D721Med (cell line): ENCODE data around the gene SETDB1.

Source experiments
- DNase-seq: peaks from one replicate; pipeline ENCODE4 v3.0.0; 2011; ENCODE audit warnings: low spot score; ENCODE audit not compliant: insufficient read length
- FAIRE-seq: peaks from 2 replicates; lab custom pipeline; 2011; peaks lifted over from hg19 to GRCh38; lab: Jason Lieb, UNC
- CTCF ChIP-seq: IDR thresholded peaks from 2 replicates; pipeline ENCODE4 v1.5.1; 2012; ENCODE audit warnings: mild to moderate bottlenecking, control low read depth; ENCODE audit not compliant: insufficient read depth; ENCODE audit errors: missing control alignments

The SETDB1 gene

GRCh38 chr1:151010346-151010726, 84.2 kb downstream of the SETDB1 start:
- TF ChIP-seq CTCF = no peak
- FAIRE-seq (no peak), DNase-seq (no peak)

GRCh38 chr1:151011154-151011850, 85.1 kb downstream of the SETDB1 start:
- DNase-seq = no peak
- no peak for TF ChIP-seq CTCF
- FAIRE-seq = no peak

- FAIRE-seq = no peak
- TF ChIP-seq CTCF = no peak
These were observed 86.7 kb downstream of the SETDB1 start for GRCh38 chr1:151012684-151013471.

GRCh38 chr1:151013518-151013917, 87.4 kb downstream of the SETDB1 start:
- no peak for DNase-seq
- FAIRE-seq = no peak

More at GRCh38 chr1:151012684-151013471, 86.7 kb downstream of the SETDB1 start:
- no peak for DNase-seq

More at GRCh38 chr1:151013518-151013917, 87.4 kb downstream of the SETDB1 start:
- TF ChIP-seq CTCF = no peak
